ENCODE measurements around the gene HBD. TPM values are rescaled to one million over a fixed set of nuclear protein-coding genes. Genes with fewer than 3 reads are reported as not detected.

The HBD gene
- total and polyA plus RNA-seq, 8 donors: 1.1 TPM; not detected in 7

GRCh38 chr11:5203366-5203765, 30.9 kb downstream of the HBD start:
- Histone ChIP-seq H3K4me1 (no peaks in the 10 kb centered on the region), H3K9me3 (no peaks in the 10 kb centered on the region), H3K27ac (no peak overlapping the region), H3K36me3 (no peaks in the 10 kb centered on the region), H3K4me3 (no peak overlapping the region), H3K27me3 (no peaks in the 10 kb centered on the region)
- 37 to 42% methylated on average over 2 of the region's 2 CpGs for WGBS, 2 donors
- TF ChIP-seq CTCF (IDR thresholded peaks at IDR 0.05): no peak
- intact Hi-C loops (cut with DNase I): no loop called here
- DNase-seq (no peak), ATAC-seq (no peak), FAIRE-seq (no peak)

GRCh38 chr11:5200582-5200981, 33.7 kb downstream of the HBD start, which contains the start of gene OR51V1:
Gene OR51V1, minus strand, starts transcription at chr11:5200682. Its CDS starts 0 bp downstream, at chr11:5200682.
- no peak for TF ChIP-seq CTCF (IDR thresholded peaks at IDR 0.05)
- ATAC-seq: no peak
- Histone ChIP-seq H3K27ac (no peak within 1 kb of the TSS), H3K4me3 (no peak within 1 kb of the TSS), H3K36me3 (no peaks in the 10 kb centered on the region), H3K4me1 (no peaks in the 10 kb centered on the region), H3K9me3 (no peaks in the 10 kb centered on the region), H3K27me3 (no peaks in the 10 kb centered on the region)
- WGBS, 2 donors: 36 to 40% methylated on average over 1 of the region's 1 CpG
- DNase-seq: no peak
- no peak for FAIRE-seq
- intact Hi-C loops (cut with DNase I): no loop called here

- intact Hi-C loops (cut with DNase I): no loop called here
- Histone ChIP-seq H3K9me3 (no peaks in the 10 kb centered on the region), H3K27ac (no peak overlapping the region), H3K4me1 (no peaks in the 10 kb centered on the region), H3K4me3 (no peak overlapping the region), H3K36me3 (no peaks in the 10 kb centered on the region), H3K27me3 (no peaks in the 10 kb centered on the region)
- FAIRE-seq (no peak), DNase-seq (no peak), ATAC-seq (no peak)
- no peak for TF ChIP-seq CTCF (IDR thresholded peaks at IDR 0.05)
Observed at GRCh38 chr11:5198285-5198684, 36.0 kb downstream of the HBD start.

- Histone ChIP-seq H3K27ac (no peak overlapping the region), H3K27me3 (no peaks in the 10 kb centered on the region), H3K9me3 (no peaks in the 10 kb centered on the region), H3K4me1 (no peaks in the 10 kb centered on the region), H3K4me3 (no peak overlapping the region), H3K36me3 (no peaks in the 10 kb centered on the region)
- WGBS, 2 donors: 61 to 68% methylated on average over 3 of the region's 3 CpGs
- intact Hi-C loops (cut with DNase I): no loop called here
- no peak for DNase-seq
- no peak for TF ChIP-seq CTCF (IDR thresholded peaks at IDR 0.05)
- FAIRE-seq: no peak
- no peak for ATAC-seq
Observed at GRCh38 chr11:5197536-5197935, 36.7 kb downstream of the HBD start.

GRCh38 chr11:5196731-5197130, 37.6 kb downstream of the HBD start:
- ATAC-seq (no peak), FAIRE-seq (no peak), DNase-seq (no peak)
- H3K9me3 ChIP-seq: no peaks in the 10 kb centered on the region
- TF ChIP-seq CTCF (IDR thresholded peaks at IDR 0.05): no peak
- 55 to 62% methylated on average over 3 of the region's 3 CpGs for WGBS, 2 donors
- H3K36me3 ChIP-seq: no peaks in the 10 kb centered on the region
- intact Hi-C loops (cut with DNase I): no loop called here
- H3K27ac ChIP-seq: no peak overlapping the region
- no peaks in the 10 kb centered on the region for H3K4me1 ChIP-seq
- no peaks in the 10 kb centered on the region for H3K27me3 ChIP-seq
- H3K4me3 ChIP-seq: no peak overlapping the region
